MCF 10A (cell line): ENCODE measurements around the gene LRRC75A. TPM values are rescaled to one million over a fixed set of nuclear protein-coding genes. Genes with fewer than 3 reads are reported as not detected.

Source experiments
- BruUV-seq: library from RNA; stranded (reverse); fragments of 400-500 nt; replicated peaks from 2 replicates; lab custom pipeline; 2021; lab: Mats Ljungman, UMichigan
- CTCF ChIA-PET: fragments of 300-600 bp; sonication (Branson Sonifier 250); formaldehyde crosslinking; extraction: SDS; loops from one replicate; lab custom pipeline; 2021; ENCODE audit warnings: antibody characterized with exemption, inconsistent platforms; lab: Yijun Ruan, JAX
- POLR2A ChIA-PET: fragments of 300-600, 350-650 bp; sonication (Branson Sonifier 250); formaldehyde crosslinking; extraction: SDS; loops from one replicate; lab custom pipeline; 2020; ENCODE audit warnings: antibody characterized with exemption, inconsistent platforms; lab: Yijun Ruan, JAX
- DNase-seq: peaks from one replicate; pipeline ENCODE4 v3.0.0-alpha.2; 2018; ENCODE audit not compliant: unreplicated experiment
- H3K27ac Mint-ChIP-seq: one replicate; pipeline ENCODE4 v1.8.0; 2022; ENCODE audit warnings: mild to moderate bottlenecking, low read depth, mixed read lengths; ENCODE audit not compliant: unreplicated experiment
- H3K27me3 Mint-ChIP-seq: one replicate; pipeline ENCODE4 v1.8.0; 2022; ENCODE audit warnings: mixed read lengths; ENCODE audit not compliant: insufficient read depth, unreplicated experiment
- H3K36me3 Mint-ChIP-seq: one replicate; pipeline ENCODE4 v1.8.0; 2022; ENCODE audit warnings: mild to moderate bottlenecking, moderate library complexity, mixed read lengths; ENCODE audit not compliant: insufficient read depth, unreplicated experiment
- H3K4me1 Mint-ChIP-seq: one replicate; pipeline ENCODE4 v1.8.0; 2022; ENCODE audit warnings: mixed read lengths; ENCODE audit not compliant: insufficient read depth, unreplicated experiment
- H3K4me3 Mint-ChIP-seq: one replicate; pipeline ENCODE4 v1.8.0; 2022; ENCODE audit warnings: mild to moderate bottlenecking, moderate library complexity, mixed read lengths; ENCODE audit not compliant: unreplicated experiment
- H3K9me3 Mint-ChIP-seq: one replicate; pipeline ENCODE4 v1.8.0; 2022; ENCODE audit warnings: mixed read lengths; ENCODE audit not compliant: unreplicated experiment
- CTCF ChIP-seq: fragments of 200-600 bp; IDR thresholded peaks from one replicate; pipeline ENCODE4 v1.8.0; 2022; ENCODE audit warnings: antibody characterized with exemption, mild to moderate bottlenecking; ENCODE audit not compliant: unreplicated experiment
- intact Hi-C: fragments of 100-400 bp; cut with micrococcal nuclease; formaldehyde crosslinking; loops from 2 replicates; pipeline ENCODE4 v1.14.1; 2022
- total RNA-seq: library from RNA; stranded (reverse); gene quantifications from 2 replicates; pipeline ENCODE4 v1.2.3, GENCODE V29; 2022

The LRRC75A gene
- total RNA-seq, 1 experiment from 2014 or later = 0.30 TPM

GRCh38 chr17:16482253-16482652 is 9.7 kb downstream of the LRRC75A start:
- TF ChIP-seq CTCF = no peak
- POLR2A ChIA-PET = no interaction called here
- CTCF ChIA-PET = no interaction called here
- no peaks in the 10 kb centered on the region for H3K9me3 Mint-ChIP-seq
- intact Hi-C loops = no loop called here
- no peak overlapping the region for H3K4me3 Mint-ChIP-seq
- H3K36me3 Mint-ChIP-seq = no peaks in the 10 kb centered on the region
- peaks cover 9% of the 10 kb centered on the region for H3K4me1 Mint-ChIP-seq
- no TSS peak for BruUV-seq
- H3K27ac Mint-ChIP-seq = no peak overlapping the region
- no peak for DNase-seq
- no peaks in the 10 kb centered on the region for H3K27me3 Mint-ChIP-seq

- no peak for TF ChIP-seq CTCF
- H3K9me3 Mint-ChIP-seq = no peaks in the 10 kb centered on the region
- no TSS peak for BruUV-seq
- H3K4me1 Mint-ChIP-seq = no peaks in the 10 kb centered on the region
- DNase-seq = no peak
- H3K4me3 Mint-ChIP-seq = no peak overlapping the region
- H3K27me3 Mint-ChIP-seq = no peaks in the 10 kb centered on the region
- intact Hi-C loops = no loop called here
- ChIA-PET CTCF (interaction anchor here (0.7 to 1.1 kb wide), 3 partner anchors 29 to 183 kb away, joined by 3 to 4 read pairs (median 3); no protein-coding TSS in a partner anchor), POLR2A (no interaction called here)
- no peak overlapping the region for H3K27ac Mint-ChIP-seq
- H3K36me3 Mint-ChIP-seq = no peaks in the 10 kb centered on the region
Observed at GRCh38 chr17:16480995-16481394, 11.0 kb downstream of the LRRC75A start.

GRCh38 chr17:16479264-16479663 is 12.7 kb downstream of the LRRC75A start:
- no peak overlapping the region for H3K27ac Mint-ChIP-seq
- no peaks in the 10 kb centered on the region for H3K4me1 Mint-ChIP-seq
- H3K4me3 Mint-ChIP-seq = no peak overlapping the region
- peaks cover 6% of the 10 kb centered on the region for H3K27me3 Mint-ChIP-seq
- ChIA-PET CTCF (interaction anchor here (1.5 kb wide), 1 partner anchor 42 kb away, joined by 5 read pairs; no protein-coding TSS in a partner anchor), POLR2A (interaction anchor here (0.7 kb wide), 1 partner anchor 126 kb away, joined by 3 read pairs; no protein-coding TSS in a partner anchor)
- no peak for TF ChIP-seq CTCF
- no peaks in the 10 kb centered on the region for H3K9me3 Mint-ChIP-seq
- no TSS peak for BruUV-seq
- H3K36me3 Mint-ChIP-seq = no peaks in the 10 kb centered on the region
- no peak for DNase-seq
- intact Hi-C loops = no loop called here

- H3K4me1 Mint-ChIP-seq = no peaks in the 10 kb centered on the region
- ChIA-PET POLR2A (no interaction called here), CTCF (interaction anchor here (1.5 to 2.3 kb wide), 2 partner anchors 26 to 43 kb away, joined by 5 to 9 read pairs; no protein-coding TSS in a partner anchor)
- no peak for TF ChIP-seq CTCF
- intact Hi-C loops = no loop called here
- no peak for DNase-seq
- no peaks in the 10 kb centered on the region for H3K36me3 Mint-ChIP-seq
- peaks cover 10% of the 10 kb centered on the region for H3K27me3 Mint-ChIP-seq
- H3K4me3 Mint-ChIP-seq = no peak overlapping the region
- BruUV-seq = no TSS peak
- H3K9me3 Mint-ChIP-seq = no peaks in the 10 kb centered on the region
- no peak overlapping the region for H3K27ac Mint-ChIP-seq
Observed at GRCh38 chr17:16478649-16479048, 13.3 kb downstream of the LRRC75A start.
